Regular cardiac myocyte (primary cell): ENCODE measurements around the gene CASP10. TPM values are rescaled to one million over a fixed set of nuclear protein-coding genes. Genes with fewer than 3 reads are reported as not detected.

ENCODE experiments used
- total RNA-seq: library from RNA; depleted of rRNA; stranded (reverse); fragments of >200 nt; gene quantifications from 2 replicates; pipeline ENCODE4 v1.2.3, GENCODE V29; 2014

The CASP10 gene, protein sequence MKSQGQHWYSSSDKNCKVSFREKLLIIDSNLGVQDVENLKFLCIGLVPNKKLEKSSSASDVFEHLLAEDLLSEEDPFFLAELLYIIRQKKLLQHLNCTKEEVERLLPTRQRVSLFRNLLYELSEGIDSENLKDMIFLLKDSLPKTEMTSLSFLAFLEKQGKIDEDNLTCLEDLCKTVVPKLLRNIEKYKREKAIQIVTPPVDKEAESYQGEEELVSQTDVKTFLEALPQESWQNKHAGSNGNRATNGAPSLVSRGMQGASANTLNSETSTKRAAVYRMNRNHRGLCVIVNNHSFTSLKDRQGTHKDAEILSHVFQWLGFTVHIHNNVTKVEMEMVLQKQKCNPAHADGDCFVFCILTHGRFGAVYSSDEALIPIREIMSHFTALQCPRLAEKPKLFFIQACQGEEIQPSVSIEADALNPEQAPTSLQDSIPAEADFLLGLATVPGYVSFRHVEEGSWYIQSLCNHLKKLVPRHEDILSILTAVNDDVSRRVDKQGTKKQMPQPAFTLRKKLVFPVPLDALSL
- total RNA-seq: 6.1 and 8.2 TPM in 2 replicates

GRCh38 chr2:201182650-201183364, at the start of gene CASP10:
TSS of gene CASP10 (plus strand) at chr2:201183141. CDS start at chr2:201185778, 2,637 bp downstream.

GRCh38 chr2:201260302-201260800, 77.4 kb downstream of the CASP10 start, which contains the start of gene CASP8:
TSS of gene CASP8 (plus strand) at chr2:201260536. CDS start at chr2:201266487, 5,951 bp downstream.

Other genes starting within 250 kb of the CASP10 start
- 14.1 and 20.7 TPM in 2 replicates for gene ORC2, start 219.5 kb upstream of the CASP10 start, total RNA-seq
- 9.8 and 11.6 TPM in 2 replicates for gene HYCC2, start 111.5 kb upstream of the CASP10 start, total RNA-seq
- gene NDUFB3, start 111.1 kb upstream of the CASP10 start, total RNA-seq: 83.7 and 113 TPM in 2 replicates
- gene CFLAR, start 67.0 kb upstream of the CASP10 start, total RNA-seq: 79.4 and 179 TPM in 2 replicates
- 24.0 and 24.2 TPM in 2 replicates for gene CASP8, start 77.4 kb downstream of the CASP10 start, total RNA-seq
- gene FLACC1, start 174.2 kb downstream of the CASP10 start, total RNA-seq: 0.38 and 1.4 TPM in 2 replicates